ENCODE measurements around the gene C9orf85. TPM values are rescaled to one million over a fixed set of nuclear protein-coding genes. Genes with fewer than 3 reads are reported as not detected.

The C9orf85 gene
- total RNA-seq (10 to 100 TPM; 11.8 to 14.4 TPM), polyA plus RNA-seq (ENCODE audit: insufficient read depth, low read depth, low replicate concordance) (8.0 TPM)
- long read RNA-seq, donor 1, partial matches to known transcripts, result 0 of 4 reads
- long read RNA-seq, donor 1, other reads (novel, unspliced or antisense), result 0 of 4 reads
- long read RNA-seq, donor 2, partial matches to known transcripts, result 0 of 2 reads
- long read RNA-seq, donor 2, other reads (novel, unspliced or antisense), result 0 of 2 reads

DNA sequence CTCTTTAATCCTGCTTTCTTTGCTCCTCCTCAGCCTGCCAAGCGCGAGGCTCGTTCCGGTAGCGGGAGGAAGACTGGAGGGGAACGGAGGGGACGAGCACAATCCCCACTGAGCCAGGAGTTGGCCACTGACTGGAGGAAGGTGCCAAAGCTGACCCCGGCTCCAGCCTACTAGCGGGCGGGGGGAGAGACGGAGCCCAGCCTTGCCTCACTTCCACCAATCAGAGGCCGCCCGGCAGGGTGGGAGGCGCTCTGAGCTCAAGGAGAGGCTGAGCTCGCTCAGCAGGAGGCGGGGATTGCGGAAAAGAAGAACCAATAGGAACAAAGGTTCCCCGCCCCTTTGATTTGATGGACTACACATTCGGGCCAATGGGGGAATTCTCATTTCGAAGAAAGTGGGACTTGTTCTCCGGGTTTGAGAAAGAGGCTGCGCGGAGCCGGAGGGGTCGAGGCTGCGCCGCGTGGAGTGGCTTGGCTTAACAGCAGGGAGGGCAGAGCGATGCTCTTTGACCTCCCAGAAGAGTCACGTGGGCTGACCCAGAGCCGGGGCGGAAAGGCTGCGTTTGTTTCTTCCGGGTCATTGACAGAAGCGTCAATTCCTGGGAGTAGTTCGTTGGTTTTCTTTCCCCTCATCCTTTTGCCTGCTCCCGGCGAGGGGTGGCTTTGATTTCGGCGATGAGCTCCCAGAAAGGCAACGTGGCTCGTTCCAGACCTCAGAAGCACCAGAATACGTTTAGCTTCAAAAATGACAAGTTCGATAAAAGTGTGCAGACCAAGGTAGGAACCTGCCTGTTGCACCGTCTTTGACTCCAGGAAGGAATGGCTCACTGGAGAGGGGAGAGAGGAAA, at the start of gene C9orf85, which contains the start of gene ABHD17B:
TSS of gene C9orf85 (plus strand) at position 579 of the 847 bp plus-strand sequence. CDS start at position 675, 96 bp downstream.
TSS of gene ABHD17B (minus strand) at position 133 of the 847 bp plus-strand sequence. CDS start 36,113 bp downstream, outside the sequence.
- H3K27ac ChIP-seq, result peak within 1 kb of the TSS; percentile 95 to 96
- no peaks in the 10 kb centered on the region for H3K9me3 ChIP-seq
- H3K36me3 ChIP-seq (ENCODE audit: low read depth, missing control alignments), result no peaks in the 10 kb centered on the region
- DNase-seq, result peak; percentile 100
- TF ChIP-seq CTCF (IDR thresholded peaks at IDR 0.05), result no peak
- TF ChIP-seq POLR2A (IDR thresholded peaks at IDR 0.05), result peak; percentile 98
- H3K4me1 ChIP-seq, result peaks cover 19% of the 10 kb centered on the region
- no peaks in the 10 kb centered on the region for H3K27me3 ChIP-seq
- intact Hi-C loops (cut with DNase I; ENCODE audit: low total_unique reads), result no loop called here
- peak within 1 kb of the TSS; percentile 94 to 98 for H3K4me3 ChIP-seq
- WGBS, 2 donors, result 0% methylated on average over 10 to 45 of the region's 45 CpGs

DNA sequence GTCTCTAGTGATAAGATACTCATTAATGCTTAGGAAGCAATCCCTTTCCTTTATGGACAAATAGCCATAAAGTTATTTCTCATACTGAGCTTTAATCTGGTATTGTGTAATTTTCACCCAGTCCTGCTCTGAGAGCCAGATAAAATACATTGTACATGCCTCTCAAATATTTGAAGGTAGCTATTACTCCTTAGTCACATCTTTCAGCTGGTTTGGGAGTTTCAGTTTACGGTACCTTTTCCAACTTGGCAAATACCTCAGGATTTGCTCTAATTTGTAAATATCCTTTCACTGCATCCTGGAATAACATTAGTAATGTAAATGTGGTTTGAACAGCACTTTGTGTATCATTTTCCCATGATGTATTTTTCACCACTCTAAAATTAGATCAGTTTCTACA, 47.8 kb upstream of the C9orf85 start:
- intact Hi-C loops (cut with DNase I; ENCODE audit: low total_unique reads), result no loop called here
- 86 to 100% methylated on average over 1 of the region's 1 CpG for WGBS, 2 donors
- TF ChIP-seq CTCF (IDR thresholded peaks at IDR 0.05), result no peak
- TF ChIP-seq POLR2A (IDR thresholded peaks at IDR 0.05), result no peak
- no peak for DNase-seq
- H3K4me3 ChIP-seq, result no peak overlapping the region
- H3K9me3 ChIP-seq, result no peaks in the 10 kb centered on the region
- H3K27ac ChIP-seq, result no peak overlapping the region
- H3K27me3 ChIP-seq, result no peaks in the 10 kb centered on the region
- H3K4me1 ChIP-seq, result no peaks in the 10 kb centered on the region
- no peaks in the 10 kb centered on the region for H3K36me3 ChIP-seq (ENCODE audit: low read depth, missing control alignments)

GRCh38 chr9:71875345-71875744, 36.1 kb upstream of the C9orf85 start:
- 97% methylated on average over 6 of the region's 6 CpGs for whole genome bisulfite sequencing, 2 donors
- no peaks in the 10 kb centered on the region for H3K4me1 ChIP-seq
- DNase-seq, result no peak
- no peaks in the 10 kb centered on the region for H3K27me3 ChIP-seq
- H3K9me3 ChIP-seq, result no peaks in the 10 kb centered on the region
- TF ChIP-seq CTCF (IDR thresholded peaks at IDR 0.05), result no peak
- no peak for TF ChIP-seq POLR2A (IDR thresholded peaks at IDR 0.05)
- no peak overlapping the region for H3K27ac ChIP-seq
- H3K36me3 ChIP-seq (ENCODE audit: low read depth, missing control alignments), result no peaks in the 10 kb centered on the region
- intact Hi-C loops (cut with DNase I; ENCODE audit: low total_unique reads), result no loop called here
- H3K4me3 ChIP-seq, result no peak overlapping the region

GRCh38 chr9:71876106-71876505, 35.3 kb upstream of the C9orf85 start:
- TF ChIP-seq CTCF (IDR thresholded peaks at IDR 0.05), result no peak
- TF ChIP-seq POLR2A (IDR thresholded peaks at IDR 0.05), result no peak
- intact Hi-C loops (cut with DNase I; ENCODE audit: low total_unique reads), result no loop called here
- 81 to 87% methylated on average over 2 of the region's 2 CpGs for WGBS, 2 donors
- H3K9me3 ChIP-seq, result no peaks in the 10 kb centered on the region
- H3K27me3 ChIP-seq, result no peaks in the 10 kb centered on the region
- H3K4me3 ChIP-seq, result no peak overlapping the region
- DNase-seq, result no peak
- no peaks in the 10 kb centered on the region for H3K36me3 ChIP-seq (ENCODE audit: low read depth, missing control alignments)
- no peak overlapping the region for H3K27ac ChIP-seq
- no peaks in the 10 kb centered on the region for H3K4me1 ChIP-seq

All from testis (tissue), 5 donors.